Measurements from ENCODE around the gene ETV6.

Gene ETV6

GRCh38 chr12:11745113-11745512, 95.6 kb downstream of the ETV6 start:
- in situ Hi-C loops (cut with HindIII; ENCODE audit: low sequenced_read_pairs): no loop called here
- no peak for DNase-seq (ENCODE audit: low read depth)
- TF ChIP-seq CTCF (IDR thresholded peaks at IDR 0.05; ENCODE audit: low read depth, low read length, missing control alignments): no peak
- H3K4me3 ChIP-seq (ENCODE audit: low read depth, low read length): no peak overlapping the region

- TF ChIP-seq CTCF (IDR thresholded peaks at IDR 0.05; ENCODE audit: low read depth, low read length, missing control alignments): no peak
- in situ Hi-C loops (cut with HindIII; ENCODE audit: low sequenced_read_pairs): no loop called here
- no peak overlapping the region for H3K4me3 ChIP-seq (ENCODE audit: low read depth, low read length)
- no peak for DNase-seq (ENCODE audit: low read depth)
Observed at GRCh38 chr12:11746024-11746771, 96.7 kb downstream of the ETV6 start.

GRCh38 chr12:11746940-11747716, 97.7 kb downstream of the ETV6 start:
- in situ Hi-C loops (cut with HindIII; ENCODE audit: low sequenced_read_pairs): no loop called here
- TF ChIP-seq CTCF (IDR thresholded peaks at IDR 0.05; ENCODE audit: low read depth, low read length, missing control alignments): no peak
- no peak for DNase-seq (ENCODE audit: low read depth)
- H3K4me3 ChIP-seq (ENCODE audit: low read depth, low read length): no peak overlapping the region

GRCh38 chr12:11747969-11748368, 98.5 kb downstream of the ETV6 start:
- in situ Hi-C loops (cut with HindIII; ENCODE audit: low sequenced_read_pairs): no loop called here
- H3K4me3 ChIP-seq (ENCODE audit: low read depth, low read length): no peak overlapping the region
- no peak for DNase-seq (ENCODE audit: low read depth)
- TF ChIP-seq CTCF (IDR thresholded peaks at IDR 0.05; ENCODE audit: low read depth, low read length, missing control alignments): no peak

- no peak for TF ChIP-seq CTCF (IDR thresholded peaks at IDR 0.05; ENCODE audit: low read depth, low read length, missing control alignments)
- in situ Hi-C loops (cut with HindIII; ENCODE audit: low sequenced_read_pairs): no loop called here
- H3K4me3 ChIP-seq (ENCODE audit: low read depth, low read length): no peak overlapping the region
- DNase-seq (ENCODE audit: low read depth): no peak
Observed at GRCh38 chr12:11748903-11749302, 99.4 kb downstream of the ETV6 start.

GRCh38 chr12:11749943-11750690, 100.6 kb downstream of the ETV6 start:
- no peak for DNase-seq (ENCODE audit: low read depth)
- in situ Hi-C loops (cut with HindIII; ENCODE audit: low sequenced_read_pairs): no loop called here
- TF ChIP-seq CTCF (IDR thresholded peaks at IDR 0.05; ENCODE audit: low read depth, low read length, missing control alignments): no peak
- no peak overlapping the region for H3K4me3 ChIP-seq (ENCODE audit: low read depth, low read length)

Data from astrocyte of the cerebellum (primary cell).